ENCODE measurements around the gene RFX5.
A peak's percentile ranks its signal among the peaks of the same experiment; 100 is the strongest.
"Not testable (repeated sequence)": the region's sequence is repeated elsewhere in the genome, so short reads cannot be mapped to it uniquely, and the experiment has no call there.

The RFX5 gene

GRCh38 chr1:151346769-151347522 lies at the start of gene RFX5:
Gene RFX5 (minus strand): TSS chr1:151347252. CDS start chr1:151346320, 932 bp downstream.
- peak; percentile 87 for DNase-seq

GRCh38 chr1:151396265-151396664 lies 49.2 kb upstream of the RFX5 start:
- DNase-seq, result not testable (repeated sequence)

GRCh38 chr1:151393583-151393982 lies 46.5 kb upstream of the RFX5 start:
- DNase-seq, result no peak

GRCh38 chr1:151391079-151391563 lies 44.1 kb upstream of the RFX5 start:
- no peak for DNase-seq

- DNase-seq, result not testable (repeated sequence)
Measured at GRCh38 chr1:151390221-151391078, 43.4 kb upstream of the RFX5 start.

- DNase-seq, result no peak
Measured at GRCh38 chr1:151386002-151386401, 39.0 kb upstream of the RFX5 start.

- no peak for DNase-seq
Measured at GRCh38 chr1:151384584-151384983, 37.5 kb upstream of the RFX5 start.

GRCh38 chr1:151377150-151377884 lies 30.3 kb upstream of the RFX5 start:
- no peak for DNase-seq

- DNase-seq, result no peak
Measured at GRCh38 chr1:151373196-151373595, 26.1 kb upstream of the RFX5 start.

- DNase-seq, result no peak
Measured at GRCh38 chr1:151372058-151372934, 25.2 kb upstream of the RFX5 start, which contains the start of gene SELENBP1. Gene SELENBP1 (minus strand): TSS chr1:151372705. CDS start chr1:151372641, 64 bp downstream.

- no peak for DNase-seq
Measured at GRCh38 chr1:151371370-151372057, 24.5 kb upstream of the RFX5 start.

- DNase-seq, result no peak
Measured at GRCh38 chr1:151370211-151370911, 23.3 kb upstream of the RFX5 start.

- DNase-seq, result no peak
Measured at GRCh38 chr1:151369621-151370048, 22.6 kb upstream of the RFX5 start.

- DNase-seq, result no peak
Measured at GRCh38 chr1:151369302-151369610, 22.2 kb upstream of the RFX5 start.

- DNase-seq, result no peak
Measured at GRCh38 chr1:151368393-151369301, 21.6 kb upstream of the RFX5 start.

GRCh38 chr1:151367658-151368392 lies 20.8 kb upstream of the RFX5 start:
- no peak for DNase-seq

- no peak for DNase-seq
Measured at GRCh38 chr1:151364996-151365395, 17.9 kb upstream of the RFX5 start.

- no peak for DNase-seq
Measured at GRCh38 chr1:151362308-151363155, 15.5 kb upstream of the RFX5 start.
